ENCODE measurements around the gene TBC1D25. TPM values are rescaled to one million over a fixed set of nuclear protein-coding genes. Genes with fewer than 3 reads are reported as not detected.

The TBC1D25 gene
- total RNA-seq, 4 donors from 2014 or later = 7.7 to 14.1 (median 11.8) TPM

GRCh38 chrX:48496660-48497059 is 42.9 kb upstream of the TBC1D25 start:
- TF ChIP-seq CTCF (IDR thresholded peaks at IDR 0.05; ENCODE audit: low read depth) = no peak

GRCh38 chrX:48497871-48498270 is 41.6 kb upstream of the TBC1D25 start:
- TF ChIP-seq CTCF (IDR thresholded peaks at IDR 0.05; ENCODE audit: low read depth) = no peak

GRCh38 chrX:48498374-48498809 is 41.1 kb upstream of the TBC1D25 start:
- TF ChIP-seq CTCF (IDR thresholded peaks at IDR 0.05; ENCODE audit: low read depth) = no peak

- TF ChIP-seq CTCF (IDR thresholded peaks at IDR 0.05; ENCODE audit: low read depth) = no peak
These were observed 35.3 kb upstream of the TBC1D25 start for GRCh38 chrX:48504261-48504660.

- TF ChIP-seq CTCF (IDR thresholded peaks at IDR 0.05; ENCODE audit: low read depth) = no peak
These were observed 34.0 kb upstream of the TBC1D25 start for GRCh38 chrX:48505481-48505880.

GRCh38 chrX:48507246-48507645 is 32.3 kb upstream of the TBC1D25 start:
- TF ChIP-seq CTCF (IDR thresholded peaks at IDR 0.05; ENCODE audit: low read depth) = no peak

- TF ChIP-seq CTCF (IDR thresholded peaks at IDR 0.05; ENCODE audit: low read depth) = no peak
These were observed 30.9 kb upstream of the TBC1D25 start, which contains the start of gene PORCN for GRCh38 chrX:48508400-48509244. PORCN (plus strand) TSS chrX:48508992; CDS start chrX:48509821, 829 bp downstream.
